Brain microvascular endothelial cell (primary cell): ENCODE results near the gene POGK.
"Not testable (repeated sequence)": the region's sequence is repeated elsewhere in the genome, so short reads cannot be mapped to it uniquely, and the experiment has no call there.

Experiments used
- DNase-seq: peaks from one replicate; pipeline ENCODE4 v3.0.0-alpha.2; 2020
- H3K27ac ChIP-seq: fragments of 250-450 bp; sonication (Bioruptor Pico); 2 replicates; pipeline ENCODE4 v1.5.1; 2020; ENCODE audit warnings: mild to moderate bottlenecking, moderate library complexity
- H3K27me3 ChIP-seq: fragments of 250-450 bp; sonication (Bioruptor Pico); replicated peaks from 2 replicates; pipeline ENCODE4 v1.5.1; 2020; ENCODE audit warnings: mild to moderate bottlenecking
- H3K36me3 ChIP-seq: fragments of 250-450 bp; sonication (Bioruptor Pico); replicated peaks from 2 replicates; pipeline ENCODE4 v1.5.1; 2020; ENCODE audit warnings: mild to moderate bottlenecking
- H3K4me3 ChIP-seq: 2 replicates; pipeline ENCODE4 v1.5.1; 2011; ENCODE audit warnings: low read depth, mild to moderate bottlenecking, control low read depth, low read length, moderate library complexity
- in situ Hi-C: cut with HindIII; loops from 2 replicates; pipeline ENCODE4 v1.10.0; 2017; ENCODE audit warnings: low sequenced_read_pairs, low pct_ligation_motif_present
- TF ChIP-seq, protein P1 (sequence below): IDR thresholded peaks from 2 replicates; pipeline ENCODE4 v1.5.1; 2011; ENCODE audit warnings: low read depth, mild to moderate bottlenecking, moderate library complexity, low read length, control low read depth, inconsistent platforms; ENCODE audit errors: missing control alignments

The POGK gene

DNA sequence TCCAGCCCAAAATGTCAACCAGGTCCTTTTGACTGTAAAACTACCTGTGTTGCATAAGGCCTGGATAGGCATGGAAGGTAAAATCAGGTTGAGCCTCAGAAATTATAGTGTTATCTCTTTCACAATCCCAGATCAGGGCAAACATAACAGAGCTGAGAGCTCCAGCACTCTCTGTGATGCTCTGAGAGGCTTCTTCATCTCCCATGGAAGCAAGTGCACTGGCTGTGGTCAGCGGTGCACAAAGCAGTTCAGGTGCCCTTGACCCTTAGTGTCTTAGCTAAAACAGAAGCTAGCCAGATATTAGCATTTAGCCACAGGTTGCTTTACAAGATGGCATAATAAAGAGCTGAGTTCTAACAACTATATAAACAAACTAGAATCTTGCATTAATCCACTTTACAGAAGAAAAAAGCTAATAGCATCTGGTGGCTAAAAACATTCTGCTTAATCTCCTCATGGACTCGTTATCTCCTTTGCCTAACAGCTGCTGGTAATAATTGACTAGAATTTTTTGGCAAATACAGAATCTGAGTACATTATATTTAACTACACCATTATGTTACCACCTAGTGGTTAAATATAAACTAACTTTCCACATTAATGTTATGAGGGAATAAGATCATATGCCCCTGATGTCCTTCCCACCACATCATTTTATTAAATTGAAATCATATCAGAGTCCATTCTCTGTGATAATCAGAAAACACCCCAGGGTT lies 25.6 kb upstream of the POGK start:
- TF ChIP-seq, protein P1, sequence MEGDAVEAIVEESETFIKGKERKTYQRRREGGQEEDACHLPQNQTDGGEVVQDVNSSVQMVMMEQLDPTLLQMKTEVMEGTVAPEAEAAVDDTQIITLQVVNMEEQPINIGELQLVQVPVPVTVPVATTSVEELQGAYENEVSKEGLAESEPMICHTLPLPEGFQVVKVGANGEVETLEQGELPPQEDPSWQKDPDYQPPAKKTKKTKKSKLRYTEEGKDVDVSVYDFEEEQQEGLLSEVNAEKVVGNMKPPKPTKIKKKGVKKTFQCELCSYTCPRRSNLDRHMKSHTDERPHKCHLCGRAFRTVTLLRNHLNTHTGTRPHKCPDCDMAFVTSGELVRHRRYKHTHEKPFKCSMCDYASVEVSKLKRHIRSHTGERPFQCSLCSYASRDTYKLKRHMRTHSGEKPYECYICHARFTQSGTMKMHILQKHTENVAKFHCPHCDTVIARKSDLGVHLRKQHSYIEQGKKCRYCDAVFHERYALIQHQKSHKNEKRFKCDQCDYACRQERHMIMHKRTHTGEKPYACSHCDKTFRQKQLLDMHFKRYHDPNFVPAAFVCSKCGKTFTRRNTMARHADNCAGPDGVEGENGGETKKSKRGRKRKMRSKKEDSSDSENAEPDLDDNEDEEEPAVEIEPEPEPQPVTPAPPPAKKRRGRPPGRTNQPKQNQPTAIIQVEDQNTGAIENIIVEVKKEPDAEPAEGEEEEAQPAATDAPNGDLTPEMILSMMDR: no peak
- Histone ChIP-seq H3K27me3 (no peaks in the 10 kb centered on the region), H3K4me3 (no peak overlapping the region), H3K27ac (no peak overlapping the region), H3K36me3 (no peaks in the 10 kb centered on the region)
- DNase-seq: no peak
- in situ Hi-C loops: no loop called here

DNA sequence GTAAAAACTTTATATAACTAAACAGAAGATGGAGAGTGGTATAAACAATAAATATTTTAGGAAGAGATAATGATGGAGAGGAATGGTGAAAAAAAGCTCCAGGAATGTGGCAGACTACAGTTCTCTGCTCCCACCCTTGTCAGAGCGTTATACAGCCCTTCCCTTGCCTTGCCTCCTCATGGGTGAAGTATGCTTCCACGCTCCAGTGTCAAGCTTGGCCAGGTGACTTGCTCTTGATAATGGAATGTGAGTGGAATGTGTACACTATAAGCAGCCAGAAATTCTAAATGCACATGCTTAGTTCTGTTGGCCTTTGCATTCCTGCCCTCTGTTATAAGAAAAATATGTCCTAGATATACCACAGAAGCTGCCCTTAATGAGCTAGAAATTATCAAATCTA lies 24.7 kb upstream of the POGK start:
- TF ChIP-seq, protein P1: no peak
- H3K36me3 ChIP-seq: no peaks in the 10 kb centered on the region
- H3K27ac ChIP-seq: no peak overlapping the region
- in situ Hi-C loops: no loop called here
- H3K27me3 ChIP-seq: no peaks in the 10 kb centered on the region
- DNase-seq: peak; percentile 6
- no peak overlapping the region for H3K4me3 ChIP-seq

DNA sequence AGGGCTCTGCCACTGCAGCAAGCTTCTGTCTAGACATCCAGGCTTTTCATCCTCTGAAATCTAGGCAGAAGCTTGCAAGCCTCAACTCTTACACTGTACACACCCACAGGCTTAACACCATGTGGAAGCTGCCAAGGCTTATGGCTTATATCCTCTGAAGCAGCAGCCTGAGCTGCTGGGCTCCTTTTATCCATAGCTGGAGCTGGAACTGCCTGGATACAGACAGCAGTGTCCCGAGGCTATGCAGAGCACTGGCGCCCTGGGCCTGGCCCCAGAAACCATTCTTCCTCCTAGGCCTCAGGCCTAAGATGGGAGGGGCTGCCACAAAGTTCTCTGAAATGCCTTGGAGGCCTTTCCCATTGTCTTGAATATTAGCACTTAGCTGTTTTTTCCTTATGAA lies 19.3 kb upstream of the POGK start:
- Histone ChIP-seq H3K27me3 (no peaks in the 10 kb centered on the region), H3K27ac (no peak overlapping the region), H3K36me3 (no peaks in the 10 kb centered on the region), H3K4me3 (no peak overlapping the region)
- in situ Hi-C loops: no loop called here
- TF ChIP-seq, protein P1: no peak
- no peak for DNase-seq

DNA sequence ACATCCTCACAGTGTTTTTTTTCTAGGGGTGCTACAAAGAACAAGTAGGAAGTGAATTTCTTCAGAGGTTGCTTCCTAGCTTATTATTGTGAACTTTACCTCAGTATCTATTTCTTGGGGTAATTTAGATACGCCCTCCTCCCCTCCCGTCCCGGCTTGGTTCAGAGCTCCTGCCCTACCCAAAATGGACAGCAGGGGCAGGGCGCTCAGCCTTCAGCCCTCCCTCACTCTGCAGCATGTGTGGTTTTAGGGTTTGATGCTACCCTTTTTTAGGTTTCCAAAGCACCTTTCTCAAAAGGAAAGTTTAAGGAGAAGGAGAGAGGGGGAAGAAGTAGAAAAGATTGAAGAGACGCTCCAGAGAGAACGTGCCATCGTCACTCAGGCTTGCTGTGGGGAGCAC lies 16.9 kb upstream of the POGK start:
- TF ChIP-seq, protein P1: peak; percentile 56
- Histone ChIP-seq H3K27me3 (no peaks in the 10 kb centered on the region), H3K4me3 (no peak overlapping the region), H3K27ac (no peak overlapping the region), H3K36me3 (no peaks in the 10 kb centered on the region)
- in situ Hi-C loops: no loop called here
- no peak for DNase-seq

DNA sequence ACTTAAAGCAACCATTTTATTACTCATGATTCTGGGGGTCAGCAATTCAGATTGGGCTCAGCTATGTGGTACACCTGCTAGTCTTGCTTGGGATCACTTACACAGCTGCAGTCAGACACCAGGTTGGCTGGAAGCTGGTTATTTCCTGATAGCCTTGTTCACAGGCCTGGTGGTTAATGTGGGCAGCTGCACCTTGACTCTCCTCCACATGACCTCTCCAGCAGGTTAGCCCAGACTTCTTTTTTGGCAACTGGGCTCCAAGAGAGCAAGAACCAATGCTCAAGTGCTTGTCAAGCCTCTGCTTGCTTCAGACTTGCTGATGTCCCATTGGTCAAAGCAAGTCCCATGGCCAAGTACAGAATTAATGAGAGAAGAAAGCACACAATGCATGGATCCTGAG lies 11.8 kb upstream of the POGK start:
- no peak for DNase-seq

DNA sequence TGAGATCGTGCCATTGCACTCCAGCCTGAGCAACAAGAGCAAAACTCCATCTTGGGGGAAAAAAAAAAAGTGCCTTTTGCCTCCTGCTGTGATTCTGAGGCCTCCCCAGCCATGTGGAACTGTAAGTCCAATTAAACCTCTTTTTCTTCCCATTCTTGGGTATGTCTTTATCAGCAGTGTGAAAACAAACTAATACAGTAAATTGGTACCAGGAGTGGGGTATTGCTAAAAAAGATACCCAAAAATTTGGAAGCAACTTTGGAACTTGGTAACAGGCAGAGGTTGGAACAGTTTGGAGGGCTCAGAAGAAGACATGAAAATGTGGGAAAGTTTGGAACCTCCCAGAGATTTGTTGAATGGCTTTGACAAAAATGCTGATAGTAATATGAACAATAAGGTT lies 9.5 kb upstream of the POGK start:
- H3K36me3 ChIP-seq, DNase-seq, H3K27ac ChIP-seq, H3K4me3 ChIP-seq, H3K27me3 ChIP-seq, in situ Hi-C loops: not testable (repeated sequence)

More for the DNA sequence above, 11.8 kb upstream of the POGK start:
- Histone ChIP-seq H3K4me3 (no peak overlapping the region), H3K27ac (no peak overlapping the region), H3K27me3 (no peaks in the 10 kb centered on the region), H3K36me3 (no peaks in the 10 kb centered on the region)
- in situ Hi-C loops: no loop called here
- TF ChIP-seq, protein P1: no peak
